HG02759 (cell line): ENCODE measurements around the gene NRXN3.

Experiments
- ATAC-seq: cut with Tn5 transposase; IDR thresholded peaks from one replicate; pipeline ENCODE4 v1.9.1; 2021; ENCODE audit warnings: mild to moderate bottlenecking, moderate library complexity; ENCODE audit not compliant: unreplicated experiment

Gene NRXN3

GRCh38 chr14:79424462-79424861 is 1254.3 kb downstream of the NRXN3 start:
- no peak for ATAC-seq

GRCh38 chr14:79426103-79426755 is 1256.1 kb downstream of the NRXN3 start:
- ATAC-seq = no peak

GRCh38 chr14:79432640-79433039 is 1262.5 kb downstream of the NRXN3 start:
- no peak for ATAC-seq

- ATAC-seq = no peak
Observed at GRCh38 chr14:79436335-79436734, 1266.2 kb downstream of the NRXN3 start.

- no peak for ATAC-seq
Observed at GRCh38 chr14:79437951-79438350, 1267.8 kb downstream of the NRXN3 start.

- ATAC-seq = no peak
Observed at GRCh38 chr14:79438696-79439342, 1268.6 kb downstream of the NRXN3 start.

GRCh38 chr14:79442786-79443185 is 1272.6 kb downstream of the NRXN3 start:
- no peak for ATAC-seq

- no peak for ATAC-seq
Observed at GRCh38 chr14:79443602-79444001, 1273.4 kb downstream of the NRXN3 start.

- no peak for ATAC-seq
Observed at GRCh38 chr14:79448960-79449359, 1278.8 kb downstream of the NRXN3 start.

- ATAC-seq = no peak
Observed at GRCh38 chr14:79451601-79452000, 1281.4 kb downstream of the NRXN3 start.

- no peak for ATAC-seq
Observed at GRCh38 chr14:79453276-79453675, 1283.1 kb downstream of the NRXN3 start.

- ATAC-seq = no peak
Observed at GRCh38 chr14:79464468-79464867, 1294.3 kb downstream of the NRXN3 start.

GRCh38 chr14:79465651-79466050 is 1295.5 kb downstream of the NRXN3 start:
- no peak for ATAC-seq

GRCh38 chr14:79466938-79467527 is 1296.9 kb downstream of the NRXN3 start:
- no peak for ATAC-seq

GRCh38 chr14:79467835-79468234 is 1297.7 kb downstream of the NRXN3 start:
- no peak for ATAC-seq

- ATAC-seq = no peak
Observed at GRCh38 chr14:79468486-79468885, 1298.3 kb downstream of the NRXN3 start.

GRCh38 chr14:79473651-79474050 is 1303.5 kb downstream of the NRXN3 start:
- ATAC-seq = no peak

GRCh38 chr14:79475887-79476532 is 1305.8 kb downstream of the NRXN3 start:
- ATAC-seq = no peak

GRCh38 chr14:79476552-79476951 is 1306.4 kb downstream of the NRXN3 start:
- ATAC-seq = no peak

GRCh38 chr14:79480212-79480611 is 1310.0 kb downstream of the NRXN3 start:
- ATAC-seq = no peak

- no peak for ATAC-seq
Observed at GRCh38 chr14:79482825-79483224, 1312.7 kb downstream of the NRXN3 start.
